A549 treated with RU486 at 1 μM for 4 hours (cell line): Measurements from ENCODE around the gene XAF1. TPM values are rescaled to one million over a fixed set of nuclear protein-coding genes. Genes with fewer than 3 reads are reported as not detected.

Experiments used
- total RNA-seq: library from RNA; stranded (reverse); fragments of 200-300 nt; extraction: Qiagen RNA extraction; gene quantifications from 5 replicates; pipeline ENCODE4 v1.2.3, GENCODE V29; 2022; ENCODE audit warnings: low read depth

Gene XAF1, protein sequence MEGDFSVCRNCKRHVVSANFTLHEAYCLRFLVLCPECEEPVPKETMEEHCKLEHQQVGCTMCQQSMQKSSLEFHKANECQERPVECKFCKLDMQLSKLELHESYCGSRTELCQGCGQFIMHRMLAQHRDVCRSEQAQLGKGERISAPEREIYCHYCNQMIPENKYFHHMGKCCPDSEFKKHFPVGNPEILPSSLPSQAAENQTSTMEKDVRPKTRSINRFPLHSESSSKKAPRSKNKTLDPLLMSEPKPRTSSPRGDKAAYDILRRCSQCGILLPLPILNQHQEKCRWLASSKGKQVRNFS
- total RNA-seq = 0.03 to 0.24 TPM in 2 of 5 replicates, not detected in the others

DNA sequence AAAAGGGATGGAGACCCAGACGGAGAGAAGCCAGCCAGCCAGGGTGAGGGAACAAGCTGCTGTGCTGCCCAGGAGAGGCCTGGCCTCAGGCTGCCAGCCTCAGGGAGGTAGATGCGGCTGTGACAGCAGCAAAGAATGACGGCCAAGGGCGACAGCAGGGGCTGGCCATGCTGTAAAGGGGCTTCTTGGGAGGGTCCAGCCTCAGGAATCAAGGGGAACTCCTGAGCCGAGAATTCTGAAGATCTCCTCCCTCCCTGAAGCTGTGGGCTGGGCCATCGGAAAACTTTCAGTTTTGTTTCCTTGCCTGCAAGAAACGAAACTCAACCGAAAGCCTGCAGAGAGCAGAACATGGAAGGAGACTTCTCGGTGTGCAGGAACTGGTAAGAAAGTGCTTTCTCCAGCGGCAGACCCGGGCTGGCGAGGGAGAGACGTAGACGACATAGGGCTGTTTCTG, at the start of gene XAF1:
TSS of gene XAF1 (plus strand) at position 316 of the 454 bp plus-strand sequence. CDS start at position 349, 33 bp downstream.

DNA sequence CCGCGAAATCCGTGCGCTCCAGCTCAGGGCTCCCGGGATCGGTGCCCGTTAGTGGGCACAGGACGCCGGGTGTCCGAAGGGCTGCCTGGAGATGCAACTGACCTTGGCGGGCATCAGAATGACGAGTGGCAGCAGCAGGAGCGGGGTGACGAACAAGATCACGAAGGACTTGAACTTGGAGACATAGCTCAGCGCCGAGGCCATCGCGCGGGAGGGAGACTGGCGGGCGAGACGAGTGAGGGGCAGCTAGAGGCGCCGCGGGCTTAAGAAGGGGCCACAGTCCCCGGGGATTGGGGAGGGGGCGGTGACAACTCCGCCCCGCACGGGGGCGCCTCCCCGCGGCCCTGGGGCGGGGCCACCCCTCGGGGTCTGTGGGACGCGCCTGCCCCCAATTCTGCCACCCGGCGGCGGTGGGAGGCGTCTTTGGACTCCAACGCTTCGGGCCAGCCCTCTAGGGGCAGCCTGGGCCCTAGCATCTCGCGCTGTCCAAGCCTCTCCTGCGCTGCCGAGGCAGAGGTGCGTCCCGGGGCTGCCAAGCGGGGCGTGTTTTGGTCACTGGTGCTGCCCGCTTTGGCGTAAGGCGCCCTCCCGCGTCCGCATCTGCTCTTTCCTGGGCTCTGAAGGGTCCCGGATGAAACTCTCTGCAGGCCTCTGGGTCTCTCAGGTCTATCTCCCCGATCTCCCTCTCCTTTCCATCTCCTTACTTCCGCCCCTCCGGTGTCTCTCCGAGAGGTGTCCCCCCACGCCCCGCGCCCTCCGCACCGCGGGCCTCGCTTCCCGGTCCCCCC, 42.5 kb upstream of the XAF1 start, which contains the start of gene SLC13A5:
TSS of gene SLC13A5 (minus strand) at position 240 of the 788 bp plus-strand sequence. CDS start at position 204, 36 bp downstream.

DNA sequence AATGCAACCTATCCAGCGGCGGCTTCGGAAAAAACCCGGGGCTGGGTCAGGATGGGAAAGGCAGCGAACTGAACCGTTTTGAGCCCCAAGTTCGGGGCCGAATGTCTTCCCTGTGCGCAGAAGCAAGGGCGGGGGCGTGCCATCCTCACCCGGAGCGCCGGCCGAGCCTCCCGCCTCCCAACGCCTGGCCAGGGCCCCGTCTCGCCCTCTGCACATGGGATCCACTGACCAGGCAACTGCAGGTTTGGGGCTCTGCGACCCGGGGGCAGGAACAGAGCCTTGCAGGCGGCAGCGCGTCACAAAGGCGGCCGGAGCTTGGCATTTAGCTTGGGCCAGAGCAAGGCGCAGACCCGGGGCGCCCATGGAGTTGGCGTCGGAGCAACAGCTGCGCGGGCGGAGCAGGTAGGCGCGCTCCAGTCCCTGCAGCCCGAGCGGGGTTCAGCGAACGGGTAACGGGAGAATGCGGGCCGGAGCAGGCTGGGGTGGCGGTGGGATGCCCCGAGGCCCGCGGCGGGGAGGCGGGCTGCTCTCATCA, 20.1 kb downstream of the XAF1 start, which contains the start of gene FBXO39:
TSS of gene FBXO39 (plus strand) at position 345 of the 535 bp plus-strand sequence. CDS start 3,654 bp downstream, outside the sequence.

Other genes starting within 250 kb of the XAF1 start
- 1.6 to 2.2 TPM (median 1.8 TPM) in 5 replicates for gene PITPNM3, start 199.5 kb upstream of the XAF1 start, total RNA-seq
- 16.2 to 19.8 TPM (median 19.1 TPM) in 5 replicates for gene KIAA0753, start 115.3 kb upstream of the XAF1 start, total RNA-seq
- 406 to 453 TPM (median 425 TPM) in 5 replicates for gene TXNDC17, start 115.0 kb upstream of the XAF1 start, total RNA-seq
- 26.4 to 37.0 TPM (median 33.1 TPM) in 5 replicates for gene MED31, start 104.4 kb upstream of the XAF1 start, total RNA-seq
- gene C17orf100, start 104.3 kb upstream of the XAF1 start, total RNA-seq = 2.0 to 3.5 TPM (median 3.2 TPM) in 5 replicates
- 0.11 to 0.70 TPM (median 0.30 TPM) in 5 replicates for gene SLC13A5, start 42.7 kb upstream of the XAF1 start, total RNA-seq
- not detected in 5 replicates for gene FBXO39, start 20.2 kb downstream of the XAF1 start, total RNA-seq
- gene TEKT1, start 75.7 kb downstream of the XAF1 start, total RNA-seq = 0.06 to 0.12 TPM in 2 of 5 replicates, not detected in the others
- not detected in 5 replicates for gene ALOX12, start 240.0 kb downstream of the XAF1 start, total RNA-seq